Stimulated activated CD4-positive, alpha-beta T cell treated with anti-CD3 and anti-CD28 coated beads, Interleukin-1b, Interleukin-23, amount 100 ng/mL, for 4 hours (primary cell): ENCODE measurements around the gene LNX2.

Experiments
- DNase-seq, 2 donors: peaks; one replicate each; pipeline ENCODE4 v3.0.0-alpha.2; 2020; ENCODE audit warnings: low read depth in 2 of 2

LNX2 gene

GRCh38 chr13:27504868-27505194, 115.5 kb downstream of the LNX2 start:
- no peak for DNase-seq

- DNase-seq, result no peak
These were observed 116.0 kb downstream of the LNX2 start for GRCh38 chr13:27504128-27504867.

GRCh38 chr13:27500806-27501534, 119.4 kb downstream of the LNX2 start:
- DNase-seq, result no peak

GRCh38 chr13:27497563-27498230, 122.6 kb downstream of the LNX2 start:
- DNase-seq, result no peak

- no peak for DNase-seq
These were observed 123.6 kb downstream of the LNX2 start for GRCh38 chr13:27496536-27497273.

GRCh38 chr13:27496006-27496405, 124.3 kb downstream of the LNX2 start:
- DNase-seq, result no peak
